ENCODE data around the gene NAA60.

The NAA60 gene

DNA sequence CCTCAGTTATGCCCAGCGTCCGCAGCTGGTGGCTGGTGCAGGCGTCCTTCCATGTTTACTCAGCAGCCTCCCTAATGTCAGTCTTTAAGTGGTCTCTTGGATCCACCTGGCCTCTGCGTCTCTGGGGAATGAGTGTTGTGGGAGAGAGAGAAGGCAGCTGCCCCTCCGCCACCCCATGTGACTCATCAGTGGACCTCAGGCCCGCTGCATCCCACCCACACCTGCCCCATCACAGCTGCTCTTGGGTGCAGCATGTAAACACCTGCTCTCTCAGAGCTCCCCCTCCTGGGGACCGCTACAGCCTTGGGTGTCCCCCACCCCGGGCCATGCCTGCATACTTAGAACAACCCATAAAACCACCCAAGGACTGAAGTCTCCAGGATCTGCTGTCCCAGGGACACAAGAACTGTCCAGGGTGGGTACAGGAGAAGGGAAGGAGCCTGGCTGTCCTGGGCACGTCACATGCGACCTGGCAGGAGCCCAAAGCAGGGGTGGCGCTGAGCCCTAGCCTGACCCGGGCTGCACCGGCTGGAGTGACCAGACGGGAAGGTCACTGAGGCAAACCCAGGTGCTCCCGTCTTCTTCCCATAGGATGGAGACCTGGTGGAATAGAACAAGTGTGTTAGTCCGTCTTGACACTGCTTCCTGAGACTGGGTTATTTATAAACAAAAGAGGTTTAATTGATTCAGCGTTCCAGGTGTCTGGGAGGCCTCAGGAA lies 47.6 kb downstream of the NAA60 start (continued):
- TF ChIP-seq PRDM10 (tag by site-specific recombination; IDR thresholded peaks at IDR 0.05) (no peak), ZNF529 (tag by site-specific recombination; IDR thresholded peaks at IDR 0.05; ENCODE audit: insufficient replicate concordance) (no peak)
- TF ChIP-seq, protein P1, sequence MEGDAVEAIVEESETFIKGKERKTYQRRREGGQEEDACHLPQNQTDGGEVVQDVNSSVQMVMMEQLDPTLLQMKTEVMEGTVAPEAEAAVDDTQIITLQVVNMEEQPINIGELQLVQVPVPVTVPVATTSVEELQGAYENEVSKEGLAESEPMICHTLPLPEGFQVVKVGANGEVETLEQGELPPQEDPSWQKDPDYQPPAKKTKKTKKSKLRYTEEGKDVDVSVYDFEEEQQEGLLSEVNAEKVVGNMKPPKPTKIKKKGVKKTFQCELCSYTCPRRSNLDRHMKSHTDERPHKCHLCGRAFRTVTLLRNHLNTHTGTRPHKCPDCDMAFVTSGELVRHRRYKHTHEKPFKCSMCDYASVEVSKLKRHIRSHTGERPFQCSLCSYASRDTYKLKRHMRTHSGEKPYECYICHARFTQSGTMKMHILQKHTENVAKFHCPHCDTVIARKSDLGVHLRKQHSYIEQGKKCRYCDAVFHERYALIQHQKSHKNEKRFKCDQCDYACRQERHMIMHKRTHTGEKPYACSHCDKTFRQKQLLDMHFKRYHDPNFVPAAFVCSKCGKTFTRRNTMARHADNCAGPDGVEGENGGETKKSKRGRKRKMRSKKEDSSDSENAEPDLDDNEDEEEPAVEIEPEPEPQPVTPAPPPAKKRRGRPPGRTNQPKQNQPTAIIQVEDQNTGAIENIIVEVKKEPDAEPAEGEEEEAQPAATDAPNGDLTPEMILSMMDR (tag by site-specific recombination; IDR thresholded peaks at IDR 0.05) = peak; percentile 26; the same call in 1 of the 2 replicates

DNA sequence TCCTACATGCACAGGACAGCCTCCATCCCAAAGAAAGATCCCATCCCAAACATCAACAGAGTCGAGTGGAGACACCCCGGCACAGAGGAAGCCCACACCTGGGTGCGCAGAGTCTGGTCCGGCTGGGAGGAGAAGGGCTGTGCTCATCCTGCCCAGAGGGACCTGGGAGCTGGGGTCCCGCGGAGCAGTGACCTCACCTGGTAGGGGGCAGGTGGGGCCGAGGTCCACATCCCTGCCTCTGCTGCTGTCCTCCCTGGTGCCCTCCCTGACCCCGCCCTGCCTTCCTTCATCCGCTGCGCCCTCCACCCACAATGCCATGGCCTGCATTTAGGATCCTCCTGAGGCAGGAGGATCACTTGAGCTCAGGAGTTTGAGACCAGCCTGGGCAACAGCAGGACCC lies 48.9 kb downstream of the NAA60 start:
- ChIA-PET CTCF (interaction anchor here (0.6 kb wide), 1 partner anchor 96 kb away, joined by 4 read pairs; no protein-coding TSS in a partner anchor), POLR2A (no interaction called here)
- TF ChIP-seq ZNF155 (tag by site-specific recombination; IDR thresholded peaks at IDR 0.05) (no peak), ZNF350 (tag by site-specific recombination; IDR thresholded peaks at IDR 0.05) (no peak), ZNF596 (tag by site-specific recombination; IDR thresholded peaks at IDR 0.05) (no peak), ZNF514 (tag by site-specific recombination; IDR thresholded peaks at IDR 0.05) (no peak), ZNF510 (tag by site-specific recombination; IDR thresholded peaks at IDR 0.05; ENCODE audit: insufficient replicate concordance) (no peak), ZNF311 (tag by site-specific recombination; IDR thresholded peaks at IDR 0.05; ENCODE audit: borderline replicate concordance) (no peak), ZNF157 (tag by site-specific recombination; IDR thresholded peaks at IDR 0.05) (no peak), KLF17 (tag by site-specific recombination; IDR thresholded peaks at IDR 0.05) (no peak), ZNF654 (tag by site-specific recombination; IDR thresholded peaks at IDR 0.05; ENCODE audit: low read depth) (no peak)
- TF ChIP-seq, protein P2, sequence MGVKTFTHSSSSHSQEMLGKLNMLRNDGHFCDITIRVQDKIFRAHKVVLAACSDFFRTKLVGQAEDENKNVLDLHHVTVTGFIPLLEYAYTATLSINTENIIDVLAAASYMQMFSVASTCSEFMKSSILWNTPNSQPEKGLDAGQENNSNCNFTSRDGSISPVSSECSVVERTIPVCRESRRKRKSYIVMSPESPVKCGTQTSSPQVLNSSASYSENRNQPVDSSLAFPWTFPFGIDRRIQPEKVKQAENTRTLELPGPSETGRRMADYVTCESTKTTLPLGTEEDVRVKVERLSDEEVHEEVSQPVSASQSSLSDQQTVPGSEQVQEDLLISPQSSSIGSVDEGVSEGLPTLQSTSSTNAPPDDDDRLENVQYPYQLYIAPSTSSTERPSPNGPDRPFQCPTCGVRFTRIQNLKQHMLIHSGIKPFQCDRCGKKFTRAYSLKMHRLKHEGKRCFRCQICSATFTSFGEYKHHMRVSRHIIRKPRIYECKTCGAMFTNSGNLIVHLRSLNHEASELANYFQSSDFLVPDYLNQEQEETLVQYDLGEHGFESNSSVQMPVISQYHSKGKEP (tag by site-specific recombination; IDR thresholded peaks at IDR 0.05) = no peak
- H3K36me3 ChIP-seq (ENCODE audit: control insufficient read depth in 2 of 2, insufficient read depth in 1 of 2, low read length in 2 of 2) = peaks cover 0 to 7% of the 10 kb centered on the region in 2 experiments; a peak in 1 of 3 replicates
- H3K4me1 ChIP-seq (ENCODE audit: control insufficient read depth, insufficient read depth, low read length) = no peaks in the 10 kb centered on the region
- no peaks in the 10 kb centered on the region for H3K9me3 ChIP-seq (ENCODE audit: control insufficient read depth, insufficient read depth, low read depth, low read length)
- no peak overlapping the region for H3K4me3 ChIP-seq (ENCODE audit: low read depth, low read length)
- no peak overlapping the region for H3K27ac ChIP-seq (ENCODE audit: extremely low read depth, low read depth, low read length)

GRCh38 chr16:3494386-3494973 lies 51.0 kb downstream of the NAA60 start:
- ChIA-PET CTCF (no interaction called here), POLR2A (no interaction called here)
- TF ChIP-seq ZNF670 (tag by site-specific recombination; IDR thresholded peaks at IDR 0.05; ENCODE audit: low read depth) (no peak), ZNF416 (tag by site-specific recombination; IDR thresholded peaks at IDR 0.05) (no peak), ZNF664 (tag by site-specific recombination; IDR thresholded peaks at IDR 0.05) (no peak), ZNF175 (tag by site-specific recombination; IDR thresholded peaks at IDR 0.05) (no peak), ZNF202 (tag by site-specific recombination; IDR thresholded peaks at IDR 0.05; ENCODE audit: borderline replicate concordance) (no peak), ZNF211 (tag by site-specific recombination; IDR thresholded peaks at IDR 0.05; ENCODE audit: low read depth) (no peak), ZNF155 (tag by site-specific recombination; IDR thresholded peaks at IDR 0.05) (no peak), ZNF366 (tag by site-specific recombination; conservative IDR thresholded peaks at IDR 0.05) (no peak), TRIM28 (IDR thresholded peaks at IDR 0.05; ENCODE audit: borderline replicate concordance, low read length) (no peak), ZNF501 (tag by site-specific recombination; IDR thresholded peaks at IDR 0.05) (no peak)
- TF ChIP-seq, protein P3, sequence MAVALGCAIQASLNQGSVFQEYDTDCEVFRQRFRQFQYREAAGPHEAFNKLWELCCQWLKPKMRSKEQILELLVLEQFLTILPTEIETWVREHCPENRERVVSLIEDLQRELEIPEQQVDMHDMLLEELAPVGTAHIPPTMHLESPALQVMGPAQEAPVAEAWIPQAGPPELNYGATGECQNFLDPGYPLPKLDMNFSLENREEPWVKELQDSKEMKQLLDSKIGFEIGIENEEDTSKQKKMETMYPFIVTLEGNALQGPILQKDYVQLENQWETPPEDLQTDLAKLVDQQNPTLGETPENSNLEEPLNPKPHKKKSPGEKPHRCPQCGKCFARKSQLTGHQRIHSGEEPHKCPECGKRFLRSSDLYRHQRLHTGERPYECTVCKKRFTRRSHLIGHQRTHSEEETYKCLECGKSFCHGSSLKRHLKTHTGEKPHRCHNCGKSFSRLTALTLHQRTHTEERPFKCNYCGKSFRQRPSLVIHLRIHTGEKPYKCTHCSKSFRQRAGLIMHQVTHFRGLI (tag by site-specific recombination; IDR thresholded peaks at IDR 0.05) = no peak

More at GRCh38 chr16:3494386-3494973, 51.0 kb downstream of the NAA60 start:
- no peak overlapping the region for H3K4me3 ChIP-seq (ENCODE audit: low read depth, low read length)
- no peaks in the 10 kb centered on the region for H3K36me3 ChIP-seq (ENCODE audit: control insufficient read depth in 2 of 2, insufficient read depth in 1 of 2, low read length in 2 of 2)
- no peak overlapping the region for H3K27ac ChIP-seq (ENCODE audit: extremely low read depth, low read depth, low read length)
- no peaks in the 10 kb centered on the region for H3K4me1 ChIP-seq (ENCODE audit: control insufficient read depth, insufficient read depth, low read length)
- H3K9me3 ChIP-seq (ENCODE audit: control insufficient read depth, insufficient read depth, low read depth, low read length) = no peaks in the 10 kb centered on the region

Data from HEK293 (cell line).